HepG2 (cell line): ENCODE data around the gene GPBAR1. TPM values are rescaled to one million over a fixed set of nuclear protein-coding genes. Genes with fewer than 3 reads are reported as not detected.

Experiments
- ATAC-seq: fragments of 200-7000 bp; cut with Tn5 transposase; 3 replicates; pipeline ENCODE4 v1.9.1; 2020; ENCODE audit warnings: mild to moderate bottlenecking, moderate library complexity
- BruUV-seq: library from RNA; stranded (reverse); fragments of 400-500 nt; replicated peaks from 2 replicates; lab custom pipeline; 2021; lab: Mats Ljungman, UMichigan
- CTCF ChIA-PET: fragments of 300-600 bp; formaldehyde crosslinking; extraction: SDS; loops from one replicate; lab custom pipeline; 2021; ENCODE audit warnings: low total read pairs, inconsistent platforms, low intra/inter-chr PET ratio; lab: Yijun Ruan, JAX
- POLR2A ChIA-PET: fragments of 350-600 bp; sonication (Branson Sonifier 250); formaldehyde crosslinking; loops from one replicate; lab custom pipeline; 2020; ENCODE audit warnings: antibody characterized with exemption, inconsistent platforms; lab: Yijun Ruan, JAX
- DNase-seq: peaks from one replicate; pipeline ENCODE4 v3.0.0-alpha.2; 2015; ENCODE audit warnings: low spot score
- FAIRE-seq: peaks from 3 replicates; lab custom pipeline; 2011; peaks lifted over from hg19 to GRCh38; lab: Jason Lieb, UNC
- H2AFZ ChIP-seq: one replicate; pipeline ENCODE4 v1.6.1; 2011; ENCODE audit warnings: low read length, inconsistent platforms
- H3K27ac ChIP-seq: fragments of 300-600 bp; 3 replicates; pipeline ENCODE4 v1.8.0; 2011; ENCODE audit warnings: mixed run types, mild to moderate bottlenecking, mixed read lengths, low read length, inconsistent platforms; ENCODE audit not compliant: insufficient read depth; ENCODE audit errors: extremely low read length
- H3K27me3 ChIP-seq, 2 experiments: fragments of 200-600 bp in 1 of 2; 2 replicates in 1 of 2; 3 replicates in 1 of 2; pipeline versions ENCODE4 v1.6.0 to v1.8.0; 2011; ENCODE audit warnings: low read length in 2 of 2, mild to moderate bottlenecking in 2 of 2, moderate library complexity in 2 of 2, inconsistent platforms in 1 of 2; ENCODE audit not compliant: insufficient read depth in 2 of 2, control insufficient read depth in 1 of 2
- H3K36me3 ChIP-seq, 2 experiments: fragments of 200-600 bp in 1 of 2; replicated peaks in 1 of 2; 2 replicates in 1 of 2; 3 replicates in 1 of 2; pipeline versions ENCODE4 v1.5.1 to v1.8.0; 2011; ENCODE audit warnings: low read length in 2 of 2, inconsistent platforms in 1 of 2; ENCODE audit not compliant: insufficient read depth in 2 of 2, control insufficient read depth in 1 of 2
- H3K4me1 ChIP-seq: 2 replicates; pipeline ENCODE4 v1.5.1; 2012; ENCODE audit warnings: low read length, inconsistent platforms; ENCODE audit not compliant: insufficient read depth
- H3K4me2 ChIP-seq: 2 replicates; pipeline ENCODE4 v1.6.0; 2011; ENCODE audit warnings: low read depth, low read length, inconsistent platforms
- H3K4me3 ChIP-seq, 3 experiments: fragments of 200-600 bp in 1 of 3; sonication (generic), shearing (Covaris generic) in 1 of 3; replicated peaks in 1 of 3; 2 replicates each; pipeline ENCODE4 v1.5.1; 2011 to 2016; ENCODE audit warnings: low read length in 3 of 3, inconsistent platforms in 2 of 3, low read depth in 2 of 3, mild to moderate bottlenecking in 2 of 3, control low read depth in 1 of 3, mixed read lengths in 1 of 3; ENCODE audit not compliant: insufficient read depth in 1 of 3
- H3K79me2 ChIP-seq: one replicate; pipeline ENCODE4 v1.6.1; 2011; ENCODE audit warnings: low read length, inconsistent platforms; ENCODE audit not compliant: insufficient read depth
- H3K9ac ChIP-seq: 2 replicates; pipeline ENCODE4 v1.6.0; 2011; ENCODE audit warnings: mild to moderate bottlenecking, low read depth, low read length, inconsistent platforms; ENCODE audit not compliant: insufficient read depth
- H3K9me3 ChIP-seq: 2 replicates; pipeline ENCODE4 v1.5.1; 2012; ENCODE audit warnings: mild to moderate bottlenecking, low read length
- H4K20me1 ChIP-seq: 2 replicates; pipeline ENCODE4 v1.6.0; 2011; ENCODE audit warnings: inconsistent platforms, mild to moderate bottlenecking, low read length, moderate library complexity; ENCODE audit not compliant: insufficient read depth
- HOXA3 ChIP-seq: sonication (generic); formaldehyde crosslinking; IDR thresholded peaks from 2 replicates; pipeline ENCODE4 v1.5.0; 2020; ENCODE audit warnings: missing genetic modification reagents
- MAZ ChIP-seq, 2 experiments: sonication (generic) in 1 of 2; formaldehyde crosslinking in 1 of 2; IDR thresholded peaks; 2 replicates each; pipeline versions ENCODE4 v1.5.0 to v1.6.1; 2012 to 2020; ENCODE audit warnings: low read depth in 2 of 2, mild to moderate bottlenecking in 2 of 2, borderline replicate concordance in 1 of 2, improper control_type of control experiment in 1 of 2, low read length in 1 of 2, missing genetic modification reagents in 1 of 2, moderate library complexity in 1 of 2
- PRPF4 ChIP-seq: fragments of 200-400 bp; formaldehyde crosslinking; IDR thresholded peaks from 2 replicates; pipeline ENCODE4 v1.6.1; 2016; ENCODE audit warnings: low read length, low read depth; ENCODE audit not compliant: poor library complexity, severe bottlenecking
- ZBTB38 ChIP-seq: sonication (generic); formaldehyde crosslinking; IDR thresholded peaks from 2 replicates; pipeline ENCODE4 v1.5.1; 2020; ENCODE audit warnings: mild to moderate bottlenecking, missing genetic modification reagents
- ZNF431 ChIP-seq: sonication (generic); formaldehyde crosslinking; IDR thresholded peaks from 2 replicates; pipeline ENCODE4 v1.9.0; 2022; ENCODE audit warnings: missing genetic modification reagents, low read depth, mild to moderate bottlenecking, borderline replicate concordance
- ZNF446 ChIP-seq: sonication (generic); formaldehyde crosslinking; IDR thresholded peaks from 2 replicates; pipeline ENCODE4 v1.5.0; 2020; ENCODE audit warnings: mild to moderate bottlenecking, missing genetic modification reagents
- ZNF563 ChIP-seq: sonication (generic); formaldehyde crosslinking; IDR thresholded peaks from 2 replicates; pipeline ENCODE4 v1.8.0; 2022; ENCODE audit warnings: mild to moderate bottlenecking, moderate library complexity, missing genetic modification reagents
- WGBS: methylation state at CpG from one replicate; pipeline ENCODE4 v1.1.6; 2017; ENCODE audit warnings: low lambda C conversion rate; 5-methylcytosine and 5-hydroxymethylcytosine counted together
- in situ Hi-C: cut with HindIII; loops from 2 replicates; pipeline ENCODE4 v1.10.0; 2017; ENCODE audit warnings: low pct_unique_long_range_greater_than_20kb; ENCODE audit not compliant: extremely low pct_ligation_motif_present
- intact Hi-C: fragments of 100-400 bp; cut with micrococcal nuclease; formaldehyde crosslinking; loops from one replicate; pipeline ENCODE4 v1.10.0; 2022; ENCODE audit not compliant: unreplicated experiment
- polyA plus RNA-seq, 8 experiments: library from polyadenylated mRNA; depleted of rRNA in 3 of 8; stranded (reverse) in 7 of 8; unstranded in 1 of 8; fragments of >200 nt; fragmentation: Illumina TruSeq in 4 of 8; extraction: Trizol in 4 of 8; gene quantifications; 2 replicates each; pipeline versions ENCODE4 v1.2.1 to v1.2.3, GENCODE V29; 2011 to 2016; ENCODE audit warnings: low read depth in 4 of 8, missing spikeins in 1 of 8, mixed read lengths in 1 of 8; ENCODE audit not compliant: insufficient read depth in 1 of 8
- total RNA-seq, 5 experiments: library from RNA; depleted of rRNA; stranded (reverse); fragments of >200 nt; fragmentation: Illumina TruSeq; extraction: Trizol; gene quantifications; 2 replicates each; pipeline ENCODE4 v1.2.3, GENCODE V29; 2016; ENCODE audit warnings: low read depth in 1 of 5
- TF ChIP-seq, protein P1 (sequence below), 2 experiments: sonication (generic) in 1 of 2; formaldehyde crosslinking in 1 of 2; IDR thresholded peaks; 2 replicates each; pipeline versions ENCODE4 v1.6.1 to v1.9.0; 2014 to 2022; ENCODE audit warnings: antibody characterized with exemption in 1 of 2, borderline replicate concordance in 1 of 2, inconsistent platforms in 1 of 2, low read depth in 1 of 2, missing genetic modification reagents in 1 of 2
- TF ChIP-seq, protein P2 (sequence below): IDR thresholded peaks from 2 replicates; pipeline ENCODE4 v1.6.1; 2018; ENCODE audit warnings: missing genetic modification reagents

The GPBAR1 gene
- total and polyA plus RNA-seq, 2 of the 13 experiments (the other 11 are each of a cell fraction or from before 2014, with no cell fraction given): 0.05 to 0.09 TPM

DNA sequence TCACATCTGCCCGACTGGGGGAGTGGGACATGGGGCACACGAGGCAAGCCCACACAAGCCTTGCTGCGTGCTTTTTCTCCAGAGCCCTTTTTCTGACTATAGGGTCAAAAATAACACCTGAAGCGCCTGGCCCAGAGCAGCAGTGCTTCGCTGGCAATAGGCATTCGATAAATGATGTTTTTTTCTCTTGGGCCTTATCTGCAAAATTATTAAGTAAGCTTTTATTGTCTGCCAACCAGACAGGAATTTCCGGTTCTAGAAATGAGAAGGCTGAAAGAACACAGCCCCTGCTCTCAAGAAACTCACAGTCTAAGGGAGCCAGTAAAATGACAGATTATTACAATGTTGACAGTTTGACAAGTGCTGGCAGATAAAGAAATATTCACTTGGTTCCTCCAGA is 34.2 kb downstream of the GPBAR1 start:
- Histone ChIP-seq H3K9ac (peak overlapping the region; percentile 2; the same call in 1 of the 2 replicates), H3K36me3 (no peaks in the 10 kb centered on the region), H2AFZ (no peak overlapping the region), H4K20me1 (peaks cover 2% of the 10 kb centered on the region; the same call in 1 of the 2 replicates), H3K4me3 (no peak overlapping the region), H3K4me2 (no peak overlapping the region), H3K79me2 (peaks cover 23% of the 10 kb centered on the region), H3K9me3 (no peaks in the 10 kb centered on the region), H3K4me1 (peaks cover 76% of the 10 kb centered on the region), H3K27ac (no peak overlapping the region), H3K27me3 (no peaks in the 10 kb centered on the region; a peak in 1 of 5 replicates)
- ChIA-PET CTCF (no interaction called here), POLR2A (interaction anchor here (1.0 to 8.5 kb wide), 6 partner anchors 8 to 101 kb away, joined by 3 to 64 read pairs (median 6); partner anchors contain the start of genes AAMP and PNKD)
- TF ChIP-seq MAZ (IDR thresholded peaks at IDR 0.05; ENCODE audit: borderline replicate concordance, low read depth, low read length) (no peak), MAZ (CRISPR knock-in tag; IDR thresholded peaks at IDR 0.05; ENCODE audit: low read depth) (no peak), ZNF446 (no peak), PRPF4 (peak; percentile 31), ZNF431 (CRISPR knock-in tag) (no peak), HOXA3 (no peak), ZNF563 (no peak), ZBTB38 (CRISPR knock-in tag) (0 out of 2 replicates have a peak, but pooled peaks have one; percentile 31)
- TF ChIP-seq, protein P1, sequence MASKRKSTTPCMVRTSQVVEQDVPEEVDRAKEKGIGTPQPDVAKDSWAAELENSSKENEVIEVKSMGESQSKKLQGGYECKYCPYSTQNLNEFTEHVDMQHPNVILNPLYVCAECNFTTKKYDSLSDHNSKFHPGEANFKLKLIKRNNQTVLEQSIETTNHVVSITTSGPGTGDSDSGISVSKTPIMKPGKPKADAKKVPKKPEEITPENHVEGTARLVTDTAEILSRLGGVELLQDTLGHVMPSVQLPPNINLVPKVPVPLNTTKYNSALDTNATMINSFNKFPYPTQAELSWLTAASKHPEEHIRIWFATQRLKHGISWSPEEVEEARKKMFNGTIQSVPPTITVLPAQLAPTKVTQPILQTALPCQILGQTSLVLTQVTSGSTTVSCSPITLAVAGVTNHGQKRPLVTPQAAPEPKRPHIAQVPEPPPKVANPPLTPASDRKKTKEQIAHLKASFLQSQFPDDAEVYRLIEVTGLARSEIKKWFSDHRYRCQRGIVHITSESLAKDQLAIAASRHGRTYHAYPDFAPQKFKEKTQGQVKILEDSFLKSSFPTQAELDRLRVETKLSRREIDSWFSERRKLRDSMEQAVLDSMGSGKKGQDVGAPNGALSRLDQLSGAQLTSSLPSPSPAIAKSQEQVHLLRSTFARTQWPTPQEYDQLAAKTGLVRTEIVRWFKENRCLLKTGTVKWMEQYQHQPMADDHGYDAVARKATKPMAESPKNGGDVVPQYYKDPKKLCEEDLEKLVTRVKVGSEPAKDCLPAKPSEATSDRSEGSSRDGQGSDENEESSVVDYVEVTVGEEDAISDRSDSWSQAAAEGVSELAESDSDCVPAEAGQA (IDR thresholded peaks at IDR 0.05; ENCODE audit: low read depth): no peak
- TF ChIP-seq, protein P1 (CRISPR knock-in tag; IDR thresholded peaks at IDR 0.05; ENCODE audit: borderline replicate concordance): no peak
- TF ChIP-seq, protein P2, sequence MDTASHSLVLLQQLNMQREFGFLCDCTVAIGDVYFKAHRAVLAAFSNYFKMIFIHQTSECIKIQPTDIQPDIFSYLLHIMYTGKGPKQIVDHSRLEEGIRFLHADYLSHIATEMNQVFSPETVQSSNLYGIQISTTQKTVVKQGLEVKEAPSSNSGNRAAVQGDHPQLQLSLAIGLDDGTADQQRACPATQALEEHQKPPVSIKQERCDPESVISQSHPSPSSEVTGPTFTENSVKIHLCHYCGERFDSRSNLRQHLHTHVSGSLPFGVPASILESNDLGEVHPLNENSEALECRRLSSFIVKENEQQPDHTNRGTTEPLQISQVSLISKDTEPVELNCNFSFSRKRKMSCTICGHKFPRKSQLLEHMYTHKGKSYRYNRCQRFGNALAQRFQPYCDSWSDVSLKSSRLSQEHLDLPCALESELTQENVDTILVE: no peak
- ATAC-seq: no peak
- 69% methylated on average over 7 of the region's 7 CpGs for WGBS
- no TSS peak for BruUV-seq
- in situ Hi-C loops: no loop called here
- FAIRE-seq: no peak
- intact Hi-C loops: loop anchor here (10.0 kb wide), 1 partner anchor 270 kb away; the partner anchor contains the start of genes CNOT9 and USP37
- DNase-seq: no peak
